ENCODE results near the gene THBD. TPM values are rescaled to one million over a fixed set of nuclear protein-coding genes. Genes with fewer than 3 reads are reported as not detected.
A peak's percentile ranks its signal among the peaks of the same experiment; 100 is the strongest.

THBD gene
- total and polyA plus RNA-seq, 9 of the 15 experiments (the other 6 are each of a cell fraction or from before 2014, with no cell fraction given): 0.07 to 0.49 (median 0.33) TPM

GRCh38 chr20:23090147-23090546 lies 40.7 kb upstream of the THBD start (continued):
- no peak for TF ChIP-seq ZHX1 (conservative IDR thresholded peaks at IDR 0.05; ENCODE audit: low read length)

- no TSS peak for BruUV-seq (replicated peaks)
- ChIA-PET CTCF (ENCODE audit: low intra/inter-chr PET ratio) (no interaction called here), POLR2A (interaction anchor here (1.0 kb wide), 1 partner anchor 13 kb away, joined by 3 read pairs; no protein-coding TSS in a partner anchor)
- Histone ChIP-seq H2AFZ (ENCODE audit: low read depth, low read length) (no peak overlapping the region), H3K4me1 (replicated peaks in 1 of 2; ENCODE audit: control insufficient read depth in 2 of 2, insufficient read depth in 2 of 2, low read length in 2 of 2) (peaks cover 48 to 62% of the 10 kb centered on the region in 2 experiments), H3K9me3 (replicated peaks; ENCODE audit: control insufficient read depth, insufficient read depth, low read depth, low read length) (no peaks in the 10 kb centered on the region), H3K9ac (ENCODE audit: insufficient read depth in 1 of 2, low read depth in 2 of 2, low read length in 2 of 2) (peak overlapping the region in 1 of 2 experiments; percentile 69; a peak in 2 of 4 replicates), H4K20me1 (replicated peaks; ENCODE audit: control insufficient read depth, insufficient read depth, low read length) (no peaks in the 10 kb centered on the region), H3K9me1 (ENCODE audit: control insufficient read depth, insufficient read depth, low read length) (no peaks in the 10 kb centered on the region), H3K79me2 (ENCODE audit: control insufficient read depth, insufficient read depth, low read length) (no peaks in the 10 kb centered on the region), H3K4me3 (no peak overlapping the region), H3K27me3 (ENCODE audit: control insufficient read depth in 2 of 2, insufficient read depth in 2 of 2, low read length in 2 of 2) (no peaks in the 10 kb centered on the region), H3K27ac (ENCODE audit: extremely low read depth, low read depth, low read length) (no peak overlapping the region), H3K36me3 (ENCODE audit: control insufficient read depth, insufficient read depth, low read length) (no peaks in the 10 kb centered on the region), H3K4me2 (ENCODE audit: insufficient read depth, low read length) (no peak overlapping the region)
- FAIRE-seq (no peak), DNase-seq (ENCODE audit: extremely low read depth in 1 of 4, low spot score in 3 of 4) (no peak), ATAC-seq (no peak)
- in situ Hi-C loops (cut with MboI) (no loop called here), intact Hi-C loops (cut with micrococcal nuclease) (no loop called here)
- TF ChIP-seq, protein P1, sequence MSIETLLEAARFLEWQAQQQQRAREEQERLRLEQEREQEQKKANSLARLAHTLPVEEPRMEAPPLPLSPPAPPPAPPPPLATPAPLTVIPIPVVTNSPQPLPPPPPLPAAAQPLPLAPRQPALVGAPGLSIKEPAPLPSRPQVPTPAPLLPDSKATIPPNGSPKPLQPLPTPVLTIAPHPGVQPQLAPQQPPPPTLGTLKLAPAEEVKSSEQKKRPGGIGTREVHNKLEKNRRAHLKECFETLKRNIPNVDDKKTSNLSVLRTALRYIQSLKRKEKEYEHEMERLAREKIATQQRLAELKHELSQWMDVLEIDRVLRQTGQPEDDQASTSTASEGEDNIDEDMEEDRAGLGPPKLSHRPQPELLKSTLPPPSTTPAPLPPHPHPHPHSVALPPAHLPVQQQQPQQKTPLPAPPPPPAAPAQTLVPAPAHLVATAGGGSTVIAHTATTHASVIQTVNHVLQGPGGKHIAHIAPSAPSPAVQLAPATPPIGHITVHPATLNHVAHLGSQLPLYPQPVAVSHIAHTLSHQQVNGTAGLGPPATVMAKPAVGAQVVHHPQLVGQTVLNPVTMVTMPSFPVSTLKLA (conservative IDR thresholded peaks at IDR 0.05): no peak
- no peak for TF ChIP-seq ZNF707 (CRISPR knock-in tag; conservative IDR thresholded peaks at IDR 0.05)
- no peak for TF ChIP-seq GTF2B (IDR thresholded peaks at IDR 0.05; ENCODE audit: extremely low read depth, insufficient read length)
- no peak for TF ChIP-seq ZBTB49 (CRISPR knock-in tag; IDR thresholded peaks at IDR 0.05; ENCODE audit: borderline replicate concordance)
- TF ChIP-seq RBM25 (IDR thresholded peaks at IDR 0.05; ENCODE audit: low read depth, low read length, severe bottlenecking): no peak
- TF ChIP-seq RBFOX2 (IDR thresholded peaks at IDR 0.05; ENCODE audit: low read depth, low read length): no peak
- no peak for TF ChIP-seq ZC3H8 (IDR thresholded peaks at IDR 0.05)
- WGBS (ENCODE audit: insufficient coverage, low coverage, missing lambda C conversion rate): no CpG with 5 or more reads among the region's 8 CpGs
Observed at GRCh38 chr20:23088866-23089265, 39.4 kb upstream of the THBD start.
